HEK293 (cell line): Measurements from ENCODE around the gene TFDP1.

ENCODE experiments used
- CTCF ChIA-PET: fragments of 350-600 bp; formaldehyde crosslinking; extraction: SDS; loops from one replicate; lab custom pipeline; 2021; ENCODE audit warnings: antibody characterized with exemption; lab: Yijun Ruan, JAX
- POLR2A ChIA-PET: fragments of 300-600 bp; formaldehyde crosslinking; extraction: SDS; loops from one replicate; lab custom pipeline; 2020; ENCODE audit warnings: antibody characterized with exemption, inconsistent platforms; lab: Yijun Ruan, JAX
- H3K27ac ChIP-seq: fragments of 200-500 bp; sonication (Bioruptor generic); 2 replicates; pipeline ENCODE4 v1.5.1; 2014; ENCODE audit warnings: low read depth, low read length, control low read depth, inconsistent platforms; ENCODE audit errors: extremely low read depth
- H3K36me3 ChIP-seq, 2 experiments: fragments of 200-500 bp in 1 of 2; sonication (Bioruptor generic) in 1 of 2; 1 replicate in 1 of 2; 2 replicates in 1 of 2; pipeline ENCODE4 v1.5.1; 2014 to 2017; ENCODE audit warnings: inconsistent platforms in 2 of 2, low read length in 2 of 2; ENCODE audit not compliant: control insufficient read depth in 2 of 2, insufficient read depth in 1 of 2
- H3K4me1 ChIP-seq: fragments of 200-500 bp; sonication (Bioruptor generic); 2 replicates; pipeline ENCODE4 v1.5.1; 2014; ENCODE audit warnings: mild to moderate bottlenecking, low read length, inconsistent platforms; ENCODE audit not compliant: control insufficient read depth, insufficient read depth
- H3K4me3 ChIP-seq: 2 replicates; pipeline ENCODE4 v1.5.1; 2011; ENCODE audit warnings: low read depth, mild to moderate bottlenecking, control low read depth, low read length, moderate library complexity
- H3K9me3 ChIP-seq: fragments of 200-500 bp; sonication (Bioruptor generic); 2 replicates; pipeline ENCODE4 v1.5.1; 2014; ENCODE audit warnings: low read depth, low read length, inconsistent platforms; ENCODE audit not compliant: control insufficient read depth, insufficient read depth
- FEZF1 ChIP-seq: fragments of 450-650 bp; formaldehyde crosslinking; IDR thresholded peaks from 2 replicates; pipeline ENCODE4 v1.5.1; 2016; ENCODE audit warnings: missing biosample characterization, missing genetic modification characterization
- MYNN ChIP-seq: fragments of 450-650 bp; formaldehyde crosslinking; IDR thresholded peaks from 2 replicates; pipeline ENCODE4 v1.5.1; 2016; ENCODE audit warnings: missing biosample characterization, missing genetic modification characterization, borderline replicate concordance
- SALL2 ChIP-seq: fragments of 450-650 bp; formaldehyde crosslinking; IDR thresholded peaks from 2 replicates; pipeline ENCODE4 v1.5.0; 2017; ENCODE audit warnings: missing biosample characterization, mild to moderate bottlenecking, missing genetic modification characterization, borderline replicate concordance
- WT1 ChIP-seq: fragments of 450-650 bp; formaldehyde crosslinking; IDR thresholded peaks from 2 replicates; pipeline ENCODE4 v1.5.1; 2016; ENCODE audit warnings: missing biosample characterization, missing genetic modification characterization
- ZBTB6 ChIP-seq: fragments of 450-650 bp; formaldehyde crosslinking; IDR thresholded peaks from 2 replicates; pipeline ENCODE4 v1.5.1; 2017; ENCODE audit warnings: missing biosample characterization, missing genetic modification characterization
- ZNF146 ChIP-seq: fragments of 450-650 bp; formaldehyde crosslinking; IDR thresholded peaks from 2 replicates; pipeline ENCODE4 v1.5.1; 2016; ENCODE audit warnings: missing biosample characterization, missing genetic modification characterization
- ZNF175 ChIP-seq: fragments of 450-650 bp; formaldehyde crosslinking; IDR thresholded peaks from 2 replicates; pipeline ENCODE4 v1.5.1; 2016; ENCODE audit warnings: missing biosample characterization, missing genetic modification characterization
- ZNF214 ChIP-seq: fragments of 450-650 bp; formaldehyde crosslinking; IDR thresholded peaks from 2 replicates; pipeline ENCODE4 v1.5.1; 2017; ENCODE audit warnings: missing biosample characterization, mild to moderate bottlenecking, missing genetic modification characterization, borderline replicate concordance
- ZNF223 ChIP-seq: fragments of 450-650 bp; formaldehyde crosslinking; IDR thresholded peaks from 2 replicates; pipeline ENCODE4 v1.5.1; 2016; ENCODE audit warnings: missing biosample characterization, missing genetic modification characterization
- ZNF248 ChIP-seq: fragments of 450-650 bp; formaldehyde crosslinking; IDR thresholded peaks from 2 replicates; pipeline ENCODE4 v1.5.1; 2017; ENCODE audit warnings: missing biosample characterization, missing genetic modification characterization
- ZNF26 ChIP-seq: fragments of 450-650 bp; formaldehyde crosslinking; IDR thresholded peaks from 2 replicates; pipeline ENCODE4 v1.5.1; 2016; ENCODE audit warnings: missing biosample characterization, missing genetic modification characterization
- ZNF302 ChIP-seq: fragments of 450-650 bp; formaldehyde crosslinking; IDR thresholded peaks from 2 replicates; pipeline ENCODE4 v1.5.1; 2016; ENCODE audit warnings: missing biosample characterization, missing genetic modification characterization, low read depth
- ZNF311 ChIP-seq: fragments of 450-650 bp; formaldehyde crosslinking; IDR thresholded peaks from 2 replicates; pipeline ENCODE4 v1.5.1; 2017; ENCODE audit warnings: missing biosample characterization, missing genetic modification characterization, borderline replicate concordance
- ZNF394 ChIP-seq: fragments of 450-650 bp; formaldehyde crosslinking; IDR thresholded peaks from 2 replicates; pipeline ENCODE4 v1.5.1; 2016; ENCODE audit warnings: missing biosample characterization, missing genetic modification characterization, mild to moderate bottlenecking, moderate library complexity, borderline replicate concordance
- ZNF423 ChIP-seq: fragments of 450-650 bp; formaldehyde crosslinking; IDR thresholded peaks from 2 replicates; pipeline ENCODE4 v1.5.1; 2016; ENCODE audit warnings: missing biosample characterization, missing genetic modification characterization
- ZNF48 ChIP-seq: fragments of 450-650 bp; formaldehyde crosslinking; IDR thresholded peaks from 2 replicates; pipeline ENCODE4 v1.5.1; 2016; ENCODE audit warnings: missing biosample characterization, missing genetic modification characterization
- ZNF596 ChIP-seq: fragments of 450-650 bp; IDR thresholded peaks from 2 replicates; pipeline ENCODE4 v1.5.0; 2018; ENCODE audit warnings: missing biosample characterization, mild to moderate bottlenecking, missing genetic modification characterization, moderate library complexity
- ZNF610 ChIP-seq: fragments of 450-650 bp; formaldehyde crosslinking; IDR thresholded peaks from 2 replicates; pipeline ENCODE4 v1.5.1; 2016; ENCODE audit warnings: missing biosample characterization, missing genetic modification characterization, borderline replicate concordance
- ZNF654 ChIP-seq: fragments of 450-650 bp; formaldehyde crosslinking; IDR thresholded peaks from 2 replicates; pipeline ENCODE4 v1.5.1; 2016; ENCODE audit warnings: low read depth, missing biosample characterization, missing genetic modification characterization
- ZNF660 ChIP-seq: fragments of 450-650 bp; IDR thresholded peaks from 2 replicates; pipeline ENCODE4 v1.5.1; 2018; ENCODE audit warnings: missing biosample characterization, mild to moderate bottlenecking, missing genetic modification characterization
- ZNF670 ChIP-seq: fragments of 450-650 bp; formaldehyde crosslinking; IDR thresholded peaks from 2 replicates; pipeline ENCODE4 v1.5.1; 2016; ENCODE audit warnings: missing biosample characterization, missing genetic modification characterization, low read depth
- ZNF701 ChIP-seq: fragments of 450-650 bp; formaldehyde crosslinking; IDR thresholded peaks from 2 replicates; pipeline ENCODE4 v1.5.1; 2016; ENCODE audit warnings: missing biosample characterization, missing genetic modification characterization
- ZNF785 ChIP-seq: fragments of 450-650 bp; formaldehyde crosslinking; IDR thresholded peaks from 2 replicates; pipeline ENCODE4 v1.5.1; 2016; ENCODE audit warnings: missing biosample characterization, missing genetic modification characterization
- ZXDB ChIP-seq: fragments of 450-650 bp; formaldehyde crosslinking; IDR thresholded peaks from 2 replicates; pipeline ENCODE4 v1.5.1; 2016; ENCODE audit warnings: missing biosample characterization, missing genetic modification characterization

Gene TFDP1

GRCh38 chr13:113650275-113650674, 65.7 kb downstream of the TFDP1 start:
- ChIA-PET CTCF (interaction anchor here (0.7 kb wide), 1 partner anchor 576 kb away, joined by 3 read pairs; no protein-coding TSS in a partner anchor), POLR2A (no interaction called here)
- no peak overlapping the region for H3K4me3 ChIP-seq
- H3K9me3 ChIP-seq = no peaks in the 10 kb centered on the region
- TF ChIP-seq ZBTB6 (tag by site-specific recombination) (no peak), ZNF670 (tag by site-specific recombination) (no peak), ZNF423 (no peak), ZNF596 (tag by site-specific recombination) (no peak), ZNF302 (no peak), ZNF701 (tag by site-specific recombination) (no peak)
- no peaks in the 10 kb centered on the region for H3K36me3 ChIP-seq
- H3K4me1 ChIP-seq = peaks cover 3% of the 10 kb centered on the region; the same call in 1 of the 2 replicates
- no peak overlapping the region for H3K27ac ChIP-seq

- Histone ChIP-seq H3K9me3 (no peaks in the 10 kb centered on the region), H3K27ac (no peak overlapping the region)
- CTCF ChIA-PET = interaction anchor here (0.7 kb wide), 1 partner anchor 591 kb away, joined by 3 read pairs; no protein-coding TSS in a partner anchor
- POLR2A ChIA-PET = no interaction called here
- TF ChIP-seq SALL2 = no peak
- no peak for TF ChIP-seq WT1 (tag by site-specific recombination)
- no peak for TF ChIP-seq ZNF214 (tag by site-specific recombination)
- TF ChIP-seq ZNF48 (tag by site-specific recombination) = no peak
- no peak for TF ChIP-seq ZNF26 (tag by site-specific recombination)
- no peak for TF ChIP-seq ZNF785
- TF ChIP-seq ZNF596 (tag by site-specific recombination) = no peak
- no peak for TF ChIP-seq ZNF175
- no peak for TF ChIP-seq ZNF146 (tag by site-specific recombination)
- TF ChIP-seq ZNF311 (tag by site-specific recombination) = no peak
- TF ChIP-seq FEZF1 (tag by site-specific recombination) = no peak
- no peak for TF ChIP-seq ZNF248
- no peak for TF ChIP-seq ZNF394 (tag by site-specific recombination)
- TF ChIP-seq MYNN (tag by site-specific recombination) = no peak
- no peak for TF ChIP-seq ZNF660 (tag by site-specific recombination)
- no peak for TF ChIP-seq ZNF654 (tag by site-specific recombination)
- no peak for TF ChIP-seq ZXDB (tag by site-specific recombination)
- TF ChIP-seq ZNF223 (tag by site-specific recombination) = no peak
- TF ChIP-seq ZNF610 (tag by site-specific recombination) = no peak
- TF ChIP-seq, all 188 proteins: peak for 0
- Histone ChIP-seq H3K36me3 (no peaks in the 10 kb centered on the region), H3K4me1 (peaks cover 3% of the 10 kb centered on the region; the same call in 1 of the 2 replicates), H3K4me3 (no peak overlapping the region)
These were observed 66.2 kb downstream of the TFDP1 start for GRCh38 chr13:113650731-113651148.
